ENCODE data around the gene ZEB1.
A peak's percentile ranks its signal among the peaks of the same experiment; 100 is the strongest.

ZEB1 gene

DNA sequence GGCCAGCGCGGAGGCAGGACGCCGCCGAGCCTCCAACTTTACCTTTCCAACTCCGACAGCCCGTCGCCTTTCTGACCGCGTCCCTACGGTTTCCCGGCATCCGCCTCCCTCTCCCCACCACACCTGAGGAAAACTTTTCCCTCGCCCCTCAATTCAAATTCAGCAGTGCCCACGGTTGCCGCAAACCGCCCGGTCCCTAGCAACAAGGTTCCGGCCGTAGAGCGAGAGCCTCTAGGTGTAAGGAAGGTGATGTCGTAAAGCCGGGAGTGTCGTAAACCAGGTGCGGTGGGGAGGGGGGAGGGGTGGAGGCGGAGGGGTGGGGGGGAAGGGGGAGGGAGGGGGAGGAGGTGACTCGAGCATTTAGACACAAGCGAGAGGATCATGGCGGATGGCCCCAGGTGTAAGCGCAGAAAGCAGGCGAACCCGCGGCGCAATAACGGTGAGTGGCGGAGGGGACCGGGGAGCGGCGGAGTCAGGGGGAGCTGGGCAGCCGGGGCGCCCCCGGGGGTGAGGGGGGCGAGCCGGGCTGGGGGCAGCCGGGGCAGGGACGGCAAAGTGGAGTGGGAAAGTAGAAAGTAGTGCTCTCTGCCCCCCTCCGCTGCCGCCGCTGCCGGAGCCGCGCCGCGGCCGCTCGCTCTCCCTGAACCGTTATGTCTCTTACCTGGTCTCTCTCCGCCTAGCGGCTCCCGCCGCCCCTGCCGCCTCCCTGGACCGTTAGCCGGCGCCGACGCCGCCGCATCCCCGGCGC, at the start of gene ZEB1:
Gene ZEB1 (plus strand): TSS at position 363 of the 748 bp plus-strand sequence. CDS start 19 bp downstream, at position 382.
- Mint-ChIP-seq H3K4me3 (peak within 1 kb of the TSS; percentile 95), H3K27me3 (no peaks in the 10 kb centered on the region), H3K4me1 (ENCODE audit: low read depth) (peaks cover 47% of the 10 kb centered on the region), H3K27ac (peak within 1 kb of the TSS; percentile 99), H3K9me3 (no peaks in the 10 kb centered on the region), H3K36me3 (ENCODE audit: low read depth) (peaks cover 23% of the 10 kb centered on the region)
- peak; percentile 88 for DNase-seq

DNA sequence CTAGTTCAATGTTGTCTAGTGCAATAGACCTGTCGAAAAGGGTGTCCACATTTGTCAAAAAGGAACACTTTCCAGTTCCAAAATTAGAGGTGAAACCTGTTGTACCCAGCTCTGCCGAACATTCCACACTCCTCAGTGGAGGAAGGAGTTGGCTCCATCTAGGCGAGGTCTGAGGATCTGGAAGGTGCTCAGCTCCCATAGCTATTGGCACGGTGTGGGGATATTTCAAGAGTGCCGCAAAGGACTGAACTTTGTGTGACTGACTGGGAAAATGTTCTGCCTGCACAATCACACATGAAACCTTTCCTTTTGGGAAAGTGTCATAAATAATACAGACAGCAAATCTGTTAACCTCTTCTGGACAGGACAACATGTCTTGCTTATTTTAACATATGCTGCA, 48.1 kb upstream of the ZEB1 start:
- Mint-ChIP-seq H3K4me3 (no peak overlapping the region), H3K4me1 (ENCODE audit: low read depth) (peaks cover 7% of the 10 kb centered on the region), H3K36me3 (ENCODE audit: low read depth) (no peaks in the 10 kb centered on the region), H3K9me3 (peaks cover 11% of the 10 kb centered on the region), H3K27ac (no peak overlapping the region), H3K27me3 (no peaks in the 10 kb centered on the region)
- DNase-seq: no peak

DNA sequence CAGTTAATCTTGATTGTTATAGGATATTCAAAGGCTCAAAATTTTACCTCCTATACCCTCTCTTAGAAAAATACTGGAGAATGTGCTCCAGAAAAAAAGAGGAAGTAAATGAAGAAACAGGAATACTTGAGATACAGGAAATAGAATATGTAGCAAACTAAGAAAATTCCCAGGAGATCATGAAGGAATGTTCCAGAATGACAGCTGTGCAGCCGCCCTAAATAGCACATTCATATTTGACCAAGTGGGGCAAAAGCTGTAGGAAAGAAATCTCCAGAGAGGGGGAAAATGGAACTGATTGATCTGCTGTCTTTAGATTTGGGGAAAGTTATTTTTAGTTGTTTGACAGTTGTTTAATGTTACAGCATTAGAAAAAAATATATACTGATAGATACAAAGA, 46.2 kb upstream of the ZEB1 start:
- Mint-ChIP-seq H3K4me3 (no peak overlapping the region), H3K27me3 (no peaks in the 10 kb centered on the region), H3K27ac (no peak overlapping the region), H3K36me3 (ENCODE audit: low read depth) (no peaks in the 10 kb centered on the region), H3K4me1 (ENCODE audit: low read depth) (peaks cover 7% of the 10 kb centered on the region), H3K9me3 (peaks cover 11% of the 10 kb centered on the region)
- no peak for DNase-seq

DNA sequence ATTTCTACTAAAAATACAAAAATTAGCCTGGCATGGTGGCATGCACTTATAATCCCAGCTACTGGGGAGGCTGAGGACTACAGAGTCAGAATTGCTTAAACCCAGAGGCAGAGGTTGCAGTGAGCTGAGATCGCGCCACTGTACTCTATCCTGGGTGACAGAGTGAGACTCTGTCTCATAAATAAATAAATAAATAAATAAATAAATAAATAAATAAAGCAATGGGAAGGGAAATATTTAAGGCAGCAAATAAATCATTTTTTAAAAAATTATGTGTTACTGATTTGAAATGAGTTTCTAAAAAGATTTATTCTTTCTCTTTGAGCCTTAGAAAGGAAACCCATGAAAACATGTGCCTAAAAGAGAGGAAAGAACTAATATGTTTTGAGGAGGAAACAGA, 45.2 kb upstream of the ZEB1 start:
- Mint-ChIP-seq H3K9me3 (peaks cover 11% of the 10 kb centered on the region), H3K4me3 (no peak overlapping the region), H3K36me3 (ENCODE audit: low read depth) (no peaks in the 10 kb centered on the region), H3K27me3 (no peaks in the 10 kb centered on the region), H3K27ac (no peak overlapping the region), H3K4me1 (ENCODE audit: low read depth) (peaks cover 7% of the 10 kb centered on the region)
- no peak for DNase-seq

GRCh38 chr10:31274310-31274709, 44.7 kb upstream of the ZEB1 start:
- H3K36me3 Mint-ChIP-seq (ENCODE audit: low read depth): no peaks in the 10 kb centered on the region
- DNase-seq: no peak

GRCh38 chr10:31278279-31278941, 40.6 kb upstream of the ZEB1 start:
- Mint-ChIP-seq H3K4me1 (ENCODE audit: low read depth) (peaks cover 5% of the 10 kb centered on the region), H3K27ac (no peak overlapping the region), H3K4me3 (no peak overlapping the region), H3K36me3 (ENCODE audit: low read depth) (no peaks in the 10 kb centered on the region), H3K27me3 (no peaks in the 10 kb centered on the region), H3K9me3 (peaks cover 2% of the 10 kb centered on the region)
- DNase-seq: no peak

More at GRCh38 chr10:31274310-31274709, 44.7 kb upstream of the ZEB1 start:
- H3K4me1 Mint-ChIP-seq (ENCODE audit: low read depth): peaks cover 7% of the 10 kb centered on the region
- no peak overlapping the region for H3K27ac Mint-ChIP-seq
- H3K27me3 Mint-ChIP-seq: no peaks in the 10 kb centered on the region
- H3K4me3 Mint-ChIP-seq: no peak overlapping the region
- H3K9me3 Mint-ChIP-seq: peaks cover 11% of the 10 kb centered on the region

DNA sequence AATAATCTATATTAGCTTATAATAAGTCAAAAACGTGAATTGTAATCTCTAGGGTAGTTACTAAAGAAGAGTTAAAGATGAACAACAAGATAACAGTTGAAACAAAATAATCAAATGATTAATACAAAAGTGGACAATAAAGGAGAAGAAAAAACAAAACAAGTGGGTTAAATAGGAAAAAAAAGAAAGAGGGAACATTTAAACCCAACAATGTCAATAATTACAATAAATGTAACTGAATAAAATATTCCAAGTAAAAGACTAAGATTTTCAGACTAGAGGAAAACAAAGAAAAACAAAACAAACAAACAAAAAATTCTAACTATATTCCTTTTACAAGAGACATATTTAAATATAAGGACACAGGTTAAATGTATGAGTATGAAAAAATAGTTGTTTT, 38.0 kb upstream of the ZEB1 start:
- Mint-ChIP-seq H3K4me3 (no peak overlapping the region), H3K27me3 (no peaks in the 10 kb centered on the region), H3K27ac (no peak overlapping the region), H3K9me3 (peaks cover 2% of the 10 kb centered on the region), H3K36me3 (ENCODE audit: low read depth) (no peaks in the 10 kb centered on the region), H3K4me1 (ENCODE audit: low read depth) (no peaks in the 10 kb centered on the region)
- no peak for DNase-seq

GRCh38 chr10:31288001-31288400, 31.0 kb upstream of the ZEB1 start:
- H3K27ac Mint-ChIP-seq: no peak overlapping the region
- no peaks in the 10 kb centered on the region for H3K9me3 Mint-ChIP-seq
- no peak overlapping the region for H3K4me3 Mint-ChIP-seq
- no peak for DNase-seq
- H3K4me1 Mint-ChIP-seq (ENCODE audit: low read depth): peaks cover 7% of the 10 kb centered on the region
- no peaks in the 10 kb centered on the region for H3K27me3 Mint-ChIP-seq
- no peaks in the 10 kb centered on the region for H3K36me3 Mint-ChIP-seq (ENCODE audit: low read depth)

GRCh38 chr10:31288962-31289361, 30.1 kb upstream of the ZEB1 start:
- Mint-ChIP-seq H3K36me3 (ENCODE audit: low read depth) (no peaks in the 10 kb centered on the region), H3K4me3 (no peak overlapping the region), H3K9me3 (no peaks in the 10 kb centered on the region), H3K4me1 (ENCODE audit: low read depth) (peaks cover 7% of the 10 kb centered on the region), H3K27ac (no peak overlapping the region), H3K27me3 (no peaks in the 10 kb centered on the region)
- DNase-seq: no peak

- H3K27ac Mint-ChIP-seq: no peak overlapping the region
- DNase-seq: no peak
- no peaks in the 10 kb centered on the region for H3K36me3 Mint-ChIP-seq (ENCODE audit: low read depth)
- no peaks in the 10 kb centered on the region for H3K9me3 Mint-ChIP-seq
- no peaks in the 10 kb centered on the region for H3K27me3 Mint-ChIP-seq
- H3K4me3 Mint-ChIP-seq: no peak overlapping the region
- H3K4me1 Mint-ChIP-seq (ENCODE audit: low read depth): peaks cover 7% of the 10 kb centered on the region
These were observed 28.6 kb upstream of the ZEB1 start for GRCh38 chr10:31290386-31290785.

DNA sequence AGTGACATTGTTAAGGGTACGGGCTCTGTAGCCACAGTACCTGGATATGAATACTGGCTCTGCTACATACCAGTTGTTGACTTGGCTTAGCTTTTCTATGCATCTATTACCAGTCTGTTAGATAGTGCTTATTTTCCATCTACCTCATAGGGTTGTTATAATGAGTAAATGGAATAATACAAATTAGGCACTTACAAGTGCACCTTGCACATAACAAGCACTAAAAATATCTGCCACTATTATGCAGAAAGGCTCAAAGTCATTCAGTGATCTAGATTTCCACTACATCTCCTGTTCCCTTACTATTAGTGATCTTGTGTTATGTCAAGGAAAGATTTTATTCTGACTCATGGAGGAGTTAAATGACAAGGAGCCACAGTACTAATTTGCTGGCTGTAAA, 27.9 kb upstream of the ZEB1 start:
- no peak for DNase-seq
- Mint-ChIP-seq H3K9me3 (no peaks in the 10 kb centered on the region), H3K36me3 (ENCODE audit: low read depth) (no peaks in the 10 kb centered on the region), H3K4me3 (no peak overlapping the region), H3K4me1 (ENCODE audit: low read depth) (peaks cover 7% of the 10 kb centered on the region), H3K27me3 (no peaks in the 10 kb centered on the region), H3K27ac (no peak overlapping the region)

DNA sequence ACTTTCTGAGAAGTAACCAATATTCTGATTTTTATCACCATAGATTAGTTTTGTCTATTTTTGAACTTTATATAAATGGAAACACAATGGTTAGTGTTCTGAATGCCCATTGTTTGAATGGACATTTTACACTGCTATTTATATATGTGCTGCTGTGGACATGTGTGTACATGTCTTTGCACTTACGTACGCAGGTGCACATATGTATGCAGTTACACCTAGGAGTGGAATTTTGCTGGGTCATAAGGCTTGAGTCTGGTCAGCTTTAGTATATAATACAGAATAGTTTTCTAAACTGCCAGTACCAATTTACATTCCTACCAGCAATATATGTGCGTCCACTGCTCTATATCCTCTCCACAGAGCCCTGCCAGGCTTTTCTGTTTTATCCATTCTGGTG, 24.5 kb upstream of the ZEB1 start:
- Mint-ChIP-seq H3K9me3 (no peaks in the 10 kb centered on the region), H3K27ac (no peak overlapping the region), H3K4me3 (no peak overlapping the region), H3K27me3 (no peaks in the 10 kb centered on the region), H3K36me3 (ENCODE audit: low read depth) (no peaks in the 10 kb centered on the region), H3K4me1 (ENCODE audit: low read depth) (peaks cover 12% of the 10 kb centered on the region)
- DNase-seq: no peak

DNA sequence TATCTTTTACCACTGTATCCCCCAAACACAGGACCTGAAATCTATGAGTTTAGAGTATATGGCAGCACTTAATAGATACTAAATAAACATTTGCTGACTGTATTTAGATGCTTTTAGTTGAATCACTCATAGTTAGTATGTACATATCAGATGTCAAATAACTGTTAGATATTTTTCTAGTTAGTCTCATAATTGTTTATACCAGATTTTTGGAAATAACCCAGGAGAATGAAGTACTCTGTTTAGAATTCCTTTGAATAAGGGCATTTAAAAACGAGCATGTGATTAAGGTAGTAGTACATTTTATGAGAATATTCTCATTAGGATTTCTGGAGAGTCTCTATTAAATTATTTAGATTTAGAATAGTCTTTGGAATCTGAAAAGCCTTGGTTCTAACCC, 22.3 kb upstream of the ZEB1 start:
- no peak for DNase-seq
- no peak overlapping the region for H3K27ac Mint-ChIP-seq
- H3K36me3 Mint-ChIP-seq (ENCODE audit: low read depth): no peaks in the 10 kb centered on the region
- peaks cover 5% of the 10 kb centered on the region for H3K4me1 Mint-ChIP-seq (ENCODE audit: low read depth)
- H3K27me3 Mint-ChIP-seq: no peaks in the 10 kb centered on the region
- no peak overlapping the region for H3K4me3 Mint-ChIP-seq
- no peaks in the 10 kb centered on the region for H3K9me3 Mint-ChIP-seq

DNA sequence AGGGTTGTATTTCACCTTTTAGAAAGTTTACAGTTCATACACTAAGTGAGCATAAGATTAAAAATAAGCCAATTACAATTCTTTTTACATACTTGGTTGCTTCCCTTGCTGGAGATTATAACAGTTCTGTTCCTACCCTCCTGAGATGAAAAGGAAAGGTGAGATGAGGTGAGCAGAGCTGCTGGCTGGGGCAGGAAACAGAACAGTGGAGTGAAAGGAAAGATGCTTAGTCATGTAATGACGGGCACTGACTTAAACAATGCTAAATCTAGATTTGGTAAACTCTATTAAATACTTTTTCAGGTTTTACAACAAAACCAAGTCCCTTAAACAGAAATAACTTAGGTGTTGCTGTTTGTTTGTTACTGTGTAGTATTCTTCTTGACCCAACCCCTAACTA, 19.9 kb upstream of the ZEB1 start:
- H3K4me3 Mint-ChIP-seq: no peak overlapping the region
- H3K9me3 Mint-ChIP-seq: no peaks in the 10 kb centered on the region
- DNase-seq: no peak
- H3K4me1 Mint-ChIP-seq (ENCODE audit: low read depth): peaks cover 5% of the 10 kb centered on the region
- H3K27me3 Mint-ChIP-seq: peaks cover 2% of the 10 kb centered on the region
- H3K36me3 Mint-ChIP-seq (ENCODE audit: low read depth): no peaks in the 10 kb centered on the region
- peak overlapping the region; percentile 9 for H3K27ac Mint-ChIP-seq

- no peak overlapping the region for H3K4me3 Mint-ChIP-seq
- peaks cover 3% of the 10 kb centered on the region for H3K36me3 Mint-ChIP-seq (ENCODE audit: low read depth)
- H3K27me3 Mint-ChIP-seq: peaks cover 6% of the 10 kb centered on the region
- DNase-seq: no peak
- H3K27ac Mint-ChIP-seq: no peak overlapping the region
- H3K4me1 Mint-ChIP-seq (ENCODE audit: low read depth): peaks cover 5% of the 10 kb centered on the region
- H3K9me3 Mint-ChIP-seq: no peaks in the 10 kb centered on the region
These were observed 15.8 kb upstream of the ZEB1 start for GRCh38 chr10:31303212-31303611.
